Ishikawa (cell line): ENCODE results near the gene HSPA1L.

ENCODE experiments used
- CEBPB ChIP-seq: IDR thresholded peaks from 2 replicates; pipeline ENCODE4 v1.6.1; 2012
- CREB1 ChIP-seq: IDR thresholded peaks from 2 replicates; pipeline ENCODE4 v1.6.1; 2012; ENCODE audit warnings: low read depth
- EGR1 ChIP-seq: IDR thresholded peaks from 2 replicates; pipeline ENCODE4 v1.6.1; 2012
- EP300 ChIP-seq: IDR thresholded peaks from 2 replicates; pipeline ENCODE4 v1.6.1; 2012; ENCODE audit warnings: borderline replicate concordance
- FOXM1 ChIP-seq: IDR thresholded peaks from 2 replicates; pipeline ENCODE4 v1.6.1; 2012; ENCODE audit warnings: low read depth, borderline replicate concordance
- NFIC ChIP-seq: IDR thresholded peaks from 2 replicates; pipeline ENCODE4 v1.6.1; 2012
- RAD21 ChIP-seq: IDR thresholded peaks from 2 replicates; pipeline ENCODE4 v1.6.1; 2012; ENCODE audit warnings: low read depth
- TAF1 ChIP-seq: IDR thresholded peaks from 2 replicates; pipeline ENCODE4 v1.6.1; 2012; ENCODE audit warnings: low read depth, mild to moderate bottlenecking
- TCF12 ChIP-seq: IDR thresholded peaks from 2 replicates; pipeline ENCODE4 v1.6.1; 2012; ENCODE audit warnings: low read depth
- TEAD4 ChIP-seq: IDR thresholded peaks from 2 replicates; pipeline ENCODE4 v1.6.1; 2012
- YY1 ChIP-seq: IDR thresholded peaks from 2 replicates; pipeline ENCODE4 v1.6.1; 2012; ENCODE audit warnings: low read depth
- ZBTB7A ChIP-seq: IDR thresholded peaks from 2 replicates; pipeline ENCODE4 v1.6.1; 2012; ENCODE audit warnings: low read depth
- TF ChIP-seq, protein P1 (sequence below): IDR thresholded peaks from 2 replicates; pipeline ENCODE4 v1.6.1; 2012
- TF ChIP-seq, protein P2 (sequence below): IDR thresholded peaks from 2 replicates; pipeline ENCODE4 v1.6.1; 2012; ENCODE audit warnings: low read depth, mild to moderate bottlenecking
- TF ChIP-seq, protein P3 (sequence below): IDR thresholded peaks from 2 replicates; pipeline ENCODE4 v1.6.1; 2012

Gene HSPA1L

DNA sequence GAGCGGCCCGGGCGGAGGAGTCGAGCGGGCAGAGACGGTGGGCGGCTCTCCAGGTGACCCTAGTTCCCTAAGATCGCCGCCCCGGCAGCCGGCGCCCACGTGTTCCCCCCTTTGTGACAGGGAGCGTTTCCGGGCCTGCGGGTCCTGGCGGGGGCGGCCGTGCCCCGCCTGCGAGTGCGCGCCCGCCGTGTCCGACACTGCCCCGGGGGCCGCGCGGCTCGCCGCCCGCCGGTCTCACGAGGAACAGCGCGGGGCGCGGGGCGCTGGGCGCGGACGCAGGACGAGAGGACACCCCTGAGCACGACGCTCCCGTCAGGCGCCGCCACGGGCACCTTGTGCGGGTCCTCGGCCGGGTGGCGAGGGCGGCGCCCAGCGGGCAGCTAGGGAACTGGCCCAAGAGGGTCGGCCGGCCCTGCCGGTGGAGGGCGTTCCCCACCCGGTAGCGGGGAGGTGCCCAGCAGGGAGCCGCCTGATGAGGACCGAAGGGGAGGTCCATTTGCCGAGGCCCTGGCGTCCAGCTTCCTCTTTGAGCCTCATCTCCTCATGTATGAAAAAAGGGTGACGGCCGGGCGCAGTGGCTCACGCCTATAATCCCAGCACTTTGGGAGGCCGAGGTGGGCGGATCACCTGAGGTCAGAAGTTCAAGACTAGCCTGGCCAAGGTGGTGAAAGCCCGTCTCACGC, 19.3 kb downstream of the HSPA1L start, which contains the start of gene VARS1:
VARS1 (minus strand) TSS at position 137 of the 683 bp plus-strand sequence. CDS start 535 bp downstream, outside the sequence.
- peak; percentile 72 for TF ChIP-seq RAD21
- TF ChIP-seq EGR1: peak; percentile 64; the same call in 1 of the 2 replicates
- TF ChIP-seq, protein P1, sequence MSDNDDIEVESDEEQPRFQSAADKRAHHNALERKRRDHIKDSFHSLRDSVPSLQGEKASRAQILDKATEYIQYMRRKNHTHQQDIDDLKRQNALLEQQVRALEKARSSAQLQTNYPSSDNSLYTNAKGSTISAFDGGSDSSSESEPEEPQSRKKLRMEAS: peak; percentile 95
- TF ChIP-seq, protein P2, sequence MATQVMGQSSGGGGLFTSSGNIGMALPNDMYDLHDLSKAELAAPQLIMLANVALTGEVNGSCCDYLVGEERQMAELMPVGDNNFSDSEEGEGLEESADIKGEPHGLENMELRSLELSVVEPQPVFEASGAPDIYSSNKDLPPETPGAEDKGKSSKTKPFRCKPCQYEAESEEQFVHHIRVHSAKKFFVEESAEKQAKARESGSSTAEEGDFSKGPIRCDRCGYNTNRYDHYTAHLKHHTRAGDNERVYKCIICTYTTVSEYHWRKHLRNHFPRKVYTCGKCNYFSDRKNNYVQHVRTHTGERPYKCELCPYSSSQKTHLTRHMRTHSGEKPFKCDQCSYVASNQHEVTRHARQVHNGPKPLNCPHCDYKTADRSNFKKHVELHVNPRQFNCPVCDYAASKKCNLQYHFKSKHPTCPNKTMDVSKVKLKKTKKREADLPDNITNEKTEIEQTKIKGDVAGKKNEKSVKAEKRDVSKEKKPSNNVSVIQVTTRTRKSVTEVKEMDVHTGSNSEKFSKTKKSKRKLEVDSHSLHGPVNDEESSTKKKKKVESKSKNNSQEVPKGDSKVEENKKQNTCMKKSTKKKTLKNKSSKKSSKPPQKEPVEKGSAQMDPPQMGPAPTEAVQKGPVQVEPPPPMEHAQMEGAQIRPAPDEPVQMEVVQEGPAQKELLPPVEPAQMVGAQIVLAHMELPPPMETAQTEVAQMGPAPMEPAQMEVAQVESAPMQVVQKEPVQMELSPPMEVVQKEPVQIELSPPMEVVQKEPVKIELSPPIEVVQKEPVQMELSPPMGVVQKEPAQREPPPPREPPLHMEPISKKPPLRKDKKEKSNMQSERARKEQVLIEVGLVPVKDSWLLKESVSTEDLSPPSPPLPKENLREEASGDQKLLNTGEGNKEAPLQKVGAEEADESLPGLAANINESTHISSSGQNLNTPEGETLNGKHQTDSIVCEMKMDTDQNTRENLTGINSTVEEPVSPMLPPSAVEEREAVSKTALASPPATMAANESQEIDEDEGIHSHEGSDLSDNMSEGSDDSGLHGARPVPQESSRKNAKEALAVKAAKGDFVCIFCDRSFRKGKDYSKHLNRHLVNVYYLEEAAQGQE: no peak
- peak; percentile 29; the same call in 1 of the 2 replicates for TF ChIP-seq EP300
- TF ChIP-seq, protein P3, sequence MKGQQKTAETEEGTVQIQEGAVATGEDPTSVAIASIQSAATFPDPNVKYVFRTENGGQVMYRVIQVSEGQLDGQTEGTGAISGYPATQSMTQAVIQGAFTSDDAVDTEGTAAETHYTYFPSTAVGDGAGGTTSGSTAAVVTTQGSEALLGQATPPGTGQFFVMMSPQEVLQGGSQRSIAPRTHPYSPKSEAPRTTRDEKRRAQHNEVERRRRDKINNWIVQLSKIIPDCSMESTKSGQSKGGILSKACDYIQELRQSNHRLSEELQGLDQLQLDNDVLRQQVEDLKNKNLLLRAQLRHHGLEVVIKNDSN: peak; percentile 79
- TF ChIP-seq YY1: no peak
- 0 out of 2 replicates have a peak, but pooled peaks have one; percentile 8 for TF ChIP-seq NFIC
- no peak for TF ChIP-seq TCF12
- TF ChIP-seq TAF1: peak; percentile 70

DNA sequence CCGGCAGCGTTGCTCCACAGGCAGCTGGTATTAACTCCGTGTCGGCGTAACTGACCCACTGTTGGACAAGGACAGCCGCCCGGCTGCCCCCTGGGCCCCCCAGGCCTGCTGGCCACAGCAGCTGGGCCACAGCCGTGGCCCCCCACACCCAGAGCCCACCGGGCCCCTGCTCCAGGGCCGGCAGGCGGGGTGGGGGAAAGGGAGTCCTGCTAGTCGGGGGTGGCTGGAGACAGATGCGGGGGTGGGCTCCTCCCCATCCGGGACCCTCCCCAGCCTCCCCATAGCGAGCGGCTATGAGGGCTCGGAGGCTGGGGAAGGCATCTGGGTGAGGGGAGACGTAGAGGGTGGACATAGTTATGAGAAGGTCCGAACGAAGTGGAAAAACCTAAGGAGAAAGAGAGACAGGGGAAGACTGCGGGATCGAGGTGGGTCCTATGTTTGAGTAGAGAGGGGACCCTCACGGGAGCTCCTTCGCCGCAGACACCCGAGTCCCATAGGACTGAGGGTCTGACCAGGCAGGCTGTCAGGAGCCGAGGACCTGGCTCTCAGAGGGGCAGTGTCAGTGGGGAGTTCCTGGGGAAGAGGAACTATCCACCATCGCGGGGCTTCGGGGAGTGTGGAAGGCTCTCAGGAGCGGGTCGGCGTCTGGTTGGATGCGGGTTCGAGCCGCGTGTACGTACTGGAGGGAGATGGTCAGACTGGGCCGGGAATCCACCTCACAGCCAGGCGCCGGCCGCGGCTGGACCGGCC, 20.0 kb downstream of the HSPA1L start:
- TF ChIP-seq TCF12 (no peak), CEBPB (no peak), RAD21 (no peak), YY1 (no peak), ZBTB7A (peak; percentile 79), FOXM1 (no peak), TEAD4 (no peak)

DNA sequence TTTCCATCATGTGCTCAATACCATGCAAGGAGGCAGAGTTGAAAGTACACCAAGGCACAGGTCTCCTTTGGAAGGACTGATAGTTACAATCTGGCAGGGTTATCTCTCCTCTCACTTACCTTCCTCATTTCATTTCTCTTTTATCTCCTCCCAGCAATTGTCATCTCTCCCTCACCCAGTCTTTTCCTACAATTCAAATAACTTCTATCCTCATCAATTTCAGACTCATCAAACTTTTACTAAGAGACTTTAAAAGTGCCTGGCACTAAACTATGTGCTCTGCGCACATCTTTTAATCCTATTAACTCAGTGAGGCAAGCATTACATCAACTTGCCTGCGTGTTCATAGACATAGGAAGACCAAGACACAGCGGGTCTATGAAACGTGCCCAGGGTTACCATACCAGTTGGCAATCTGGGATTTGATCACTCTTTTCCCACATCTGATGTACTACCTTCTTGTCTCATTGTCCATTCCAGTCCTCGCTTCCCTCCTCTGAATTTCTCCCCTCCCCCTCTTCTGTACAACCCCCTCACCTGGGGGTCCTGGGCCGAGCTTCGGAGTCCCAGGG, 20.7 kb downstream of the HSPA1L start:
- TF ChIP-seq, protein P1: no peak
- TF ChIP-seq, protein P3: no peak
- TF ChIP-seq EP300 (no peak), NFIC (no peak), CEBPB (no peak), TCF12 (no peak), TEAD4 (no peak), CREB1 (no peak), TAF1 (no peak), RAD21 (no peak), FOXM1 (no peak), EGR1 (no peak), YY1 (no peak), ZBTB7A (no peak)
- TF ChIP-seq, protein P2: no peak

DNA sequence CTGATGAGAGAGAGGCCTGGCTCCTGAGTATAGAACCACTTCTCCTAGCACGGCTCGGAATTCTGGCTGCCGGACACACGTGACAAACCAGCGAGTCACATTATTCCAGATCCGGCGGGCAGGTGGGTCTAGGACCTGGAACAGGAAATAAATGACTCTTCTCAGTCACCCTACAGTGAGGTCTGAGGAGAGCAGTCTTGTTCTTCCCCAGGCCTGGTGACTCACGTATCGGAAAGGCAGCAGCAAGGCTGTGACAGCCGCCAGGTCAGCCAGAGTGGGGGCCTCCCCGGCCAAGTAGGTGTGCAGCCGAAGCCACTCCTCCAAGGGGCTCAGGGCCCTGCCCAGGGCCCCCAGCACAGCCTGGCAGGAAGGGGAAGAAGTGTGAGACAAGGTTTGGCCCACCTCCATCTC, 22.3 kb downstream of the HSPA1L start:
- TF ChIP-seq RAD21: no peak

DNA sequence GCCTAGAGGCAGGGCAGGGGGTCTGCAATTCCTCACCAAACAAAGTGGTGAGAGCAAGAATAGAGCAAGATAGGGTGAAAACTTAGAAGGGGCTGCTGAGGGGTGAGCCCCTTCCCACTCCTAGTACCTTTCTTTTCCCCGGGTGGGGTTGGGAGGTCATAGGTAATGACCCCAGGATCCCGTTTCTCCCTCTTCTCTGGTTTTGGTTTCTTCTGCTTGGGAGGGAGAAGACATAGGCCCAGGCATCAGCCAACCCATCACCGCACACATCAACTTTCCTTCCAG, 23.1 kb downstream of the HSPA1L start:
- TF ChIP-seq EGR1 (no peak), TCF12 (no peak), NFIC (no peak), YY1 (no peak), CREB1 (no peak), CEBPB (no peak), FOXM1 (no peak), ZBTB7A (no peak), TAF1 (no peak), EP300 (no peak), RAD21 (no peak), TEAD4 (no peak)
- TF ChIP-seq, protein P1: no peak
- TF ChIP-seq, protein P2: no peak
- TF ChIP-seq, protein P3: no peak
